HG03521 (cell line): ENCODE results near the gene CD81.
"Not testable (repeated sequence)": the region's sequence is repeated elsewhere in the genome, so short reads cannot be mapped to it uniquely, and the experiment has no call there.

ENCODE experiments used
- ATAC-seq: cut with Tn5 transposase; IDR thresholded peaks from one replicate; pipeline ENCODE4 v1.9.1; 2021; ENCODE audit warnings: mild to moderate bottlenecking, moderate library complexity; ENCODE audit not compliant: unreplicated experiment

CD81 gene

GRCh38 chr11:2376751-2377451 lies at the start of gene CD81:
CD81 (plus strand) TSS chr11:2377310; CDS start chr11:2377550, 240 bp downstream.
- ATAC-seq = peak; percentile 46

GRCh38 chr11:2328021-2328420 lies 49.1 kb upstream of the CD81 start:
- no peak for ATAC-seq

GRCh38 chr11:2328656-2329354 lies 48.3 kb upstream of the CD81 start:
- no peak for ATAC-seq

- ATAC-seq = no peak
Measured at GRCh38 chr11:2329551-2329950, 47.6 kb upstream of the CD81 start.

GRCh38 chr11:2330696-2331095 lies 46.4 kb upstream of the CD81 start:
- ATAC-seq = no peak

GRCh38 chr11:2331404-2331803 lies 45.7 kb upstream of the CD81 start:
- ATAC-seq = no peak

GRCh38 chr11:2332569-2332968 lies 44.5 kb upstream of the CD81 start:
- not testable (repeated sequence) for ATAC-seq

GRCh38 chr11:2333486-2334205 lies 43.5 kb upstream of the CD81 start:
- ATAC-seq = not testable (repeated sequence)

GRCh38 chr11:2335286-2335685 lies 41.8 kb upstream of the CD81 start:
- ATAC-seq = not testable (repeated sequence)

- ATAC-seq = not testable (repeated sequence)
Measured at GRCh38 chr11:2338760-2339159, 38.4 kb upstream of the CD81 start.

- ATAC-seq = no peak
Measured at GRCh38 chr11:2342557-2342956, 34.6 kb upstream of the CD81 start.

GRCh38 chr11:2342981-2343380 lies 34.1 kb upstream of the CD81 start:
- no peak for ATAC-seq

- no peak for ATAC-seq
Measured at GRCh38 chr11:2343502-2343901, 33.6 kb upstream of the CD81 start.

GRCh38 chr11:2345050-2345449 lies 32.1 kb upstream of the CD81 start:
- ATAC-seq = no peak

GRCh38 chr11:2346014-2346413 lies 31.1 kb upstream of the CD81 start:
- no peak for ATAC-seq

- no peak for ATAC-seq
Measured at GRCh38 chr11:2346586-2347307, 30.4 kb upstream of the CD81 start.

- ATAC-seq = no peak
Measured at GRCh38 chr11:2347308-2347830, 29.7 kb upstream of the CD81 start.

- no peak for ATAC-seq
Measured at GRCh38 chr11:2348986-2349385, 28.1 kb upstream of the CD81 start.

- ATAC-seq = no peak
Measured at GRCh38 chr11:2351701-2352100, 25.4 kb upstream of the CD81 start.

GRCh38 chr11:2352420-2352819 lies 24.7 kb upstream of the CD81 start:
- no peak for ATAC-seq
